ENCODE data around the gene CDC14C.

DNA sequence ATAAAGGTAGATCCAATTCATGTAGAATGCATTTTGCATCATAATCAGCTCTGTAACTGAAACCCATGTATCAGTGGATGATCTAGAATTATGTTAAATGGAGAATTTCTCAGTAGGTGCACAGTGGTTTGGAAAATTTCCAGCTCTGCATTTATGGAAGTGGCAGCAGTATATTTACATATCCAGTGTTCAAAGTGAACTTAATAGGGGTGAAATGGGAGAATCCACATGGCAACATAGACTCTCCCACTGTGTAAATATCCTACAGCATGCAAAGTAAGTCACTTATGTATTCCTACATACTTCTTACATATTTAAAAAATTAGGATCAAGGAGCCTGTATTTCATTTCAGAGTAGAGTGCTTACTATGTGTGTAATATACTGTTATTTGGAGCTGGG lies 35.3 kb downstream of the CDC14C start:
- no peak for TF ChIP-seq POLR2A (conservative IDR thresholded peaks at IDR 0.05)
- no peak for TF ChIP-seq TEAD1 (CRISPR knock-in tag; IDR thresholded peaks at IDR 0.05)
- no peak for TF ChIP-seq ZNF12 (CRISPR knock-in tag; IDR thresholded peaks at IDR 0.05)
- TF ChIP-seq U2AF2 (optimal IDR thresholded peaks at IDR 0.05; ENCODE audit: low read depth, low read length) = no peak
- no peak for TF ChIP-seq CTCF (IDR thresholded peaks at IDR 0.05 in 2 of 3, conservative IDR thresholded peaks at IDR 0.05 in 1 of 3; ENCODE audit: insufficient read depth in 2 of 3, low read depth in 1 of 3, low read length in 3 of 3)
- no peak for TF ChIP-seq TAF1 (IDR thresholded peaks at IDR 0.05; ENCODE audit: control insufficient read depth, extremely low read depth, insufficient read depth, low read length, severe bottlenecking)
- TF ChIP-seq SREBF1 (IDR thresholded peaks at IDR 0.05; ENCODE audit: borderline replicate concordance, low read depth, low read length) = no peak
- no peak for TF ChIP-seq ZNF695 (CRISPR knock-in tag; IDR thresholded peaks at IDR 0.05)
- TF ChIP-seq, protein P1, sequence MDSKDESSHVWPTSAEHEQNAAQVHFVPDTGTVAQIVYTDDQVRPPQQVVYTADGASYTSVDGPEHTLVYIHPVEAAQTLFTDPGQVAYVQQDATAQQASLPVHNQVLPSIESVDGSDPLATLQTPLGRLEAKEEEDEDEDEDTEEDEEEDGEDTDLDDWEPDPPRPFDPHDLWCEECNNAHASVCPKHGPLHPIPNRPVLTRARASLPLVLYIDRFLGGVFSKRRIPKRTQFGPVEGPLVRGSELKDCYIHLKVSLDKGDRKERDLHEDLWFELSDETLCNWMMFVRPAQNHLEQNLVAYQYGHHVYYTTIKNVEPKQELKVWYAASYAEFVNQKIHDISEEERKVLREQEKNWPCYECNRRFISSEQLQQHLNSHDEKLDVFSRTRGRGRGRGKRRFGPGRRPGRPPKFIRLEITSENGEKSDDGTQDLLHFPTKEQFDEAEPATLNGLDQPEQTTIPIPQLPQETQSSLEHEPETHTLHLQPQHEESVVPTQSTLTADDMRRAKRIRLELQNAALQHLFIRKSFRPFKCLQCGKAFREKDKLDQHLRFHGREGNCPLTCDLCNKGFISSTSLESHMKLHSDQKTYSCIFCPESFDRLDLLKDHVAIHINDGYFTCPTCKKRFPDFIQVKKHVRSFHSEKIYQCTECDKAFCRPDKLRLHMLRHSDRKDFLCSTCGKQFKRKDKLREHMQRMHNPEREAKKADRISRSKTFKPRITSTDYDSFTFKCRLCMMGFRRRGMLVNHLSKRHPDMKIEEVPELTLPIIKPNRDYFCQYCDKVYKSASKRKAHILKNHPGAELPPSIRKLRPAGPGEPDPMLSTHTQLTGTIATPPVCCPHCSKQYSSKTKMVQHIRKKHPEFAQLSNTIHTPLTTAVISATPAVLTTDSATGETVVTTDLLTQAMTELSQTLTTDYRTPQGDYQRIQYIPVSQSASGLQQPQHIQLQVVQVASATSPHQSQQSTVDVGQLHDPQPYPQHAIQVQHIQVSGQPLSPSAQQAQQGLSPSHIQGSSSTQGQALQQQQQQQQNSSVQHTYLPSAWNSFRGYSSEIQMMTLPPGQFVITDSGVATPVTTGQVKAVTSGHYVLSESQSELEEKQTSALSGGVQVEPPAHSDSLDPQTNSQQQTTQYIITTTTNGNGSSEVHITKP (IDR thresholded peaks at IDR 0.05; ENCODE audit: partially characterized antibody) = no peak
- TF ChIP-seq SRF (CRISPR knock-in tag; IDR thresholded peaks at IDR 0.05) = no peak
- no peak for TF ChIP-seq JUNB (CRISPR knock-in tag; conservative IDR thresholded peaks at IDR 0.05)
- TF ChIP-seq TRIM28 (IDR thresholded peaks at IDR 0.05) = no peak
- no peak for TF ChIP-seq BCL6 (CRISPR knock-in tag; IDR thresholded peaks at IDR 0.05)
- TF ChIP-seq RBM34 (IDR thresholded peaks at IDR 0.05; ENCODE audit: borderline replicate concordance, insufficient read depth, low read length) = no peak
